SU-DHL-6 (cell line): ENCODE measurements around the gene DUS2.

Experiments
- CTCF ChIP-seq: fragments of 200-600 bp; sonication (generic); IDR thresholded peaks from one replicate; pipeline ENCODE4 v1.5.1; 2017; ENCODE audit warnings: antibody characterized with exemption, mild to moderate bottlenecking, low read length, moderate library complexity; ENCODE audit not compliant: insufficient read depth, poor library complexity, severe bottlenecking
- EZH2phosphoT487 ChIP-seq: fragments of 200-600 bp; sonication (generic), shearing (Covaris generic); conservative IDR thresholded peaks from 2 replicates; pipeline ENCODE4 v1.6.1; 2018; ENCODE audit warnings: mild to moderate bottlenecking, antibody characterized with exemption, low read length, moderate library complexity, mixed read lengths

GRCh38 chr16:67977005-67977404 is 46.1 kb upstream of the DUS2 start:
- TF ChIP-seq CTCF: no peak
- TF ChIP-seq EZH2phosphoT487: no peak
